GM18909 (cell line): ENCODE data around the gene FRMD5.
"Not testable (repeated sequence)": the region's sequence is repeated elsewhere in the genome, so short reads cannot be mapped to it uniquely, and the experiment has no call there.

ENCODE experiments used
- ATAC-seq: cut with Tn5 transposase; IDR thresholded peaks from one replicate; pipeline ENCODE4 v1.9.1; 2021; ENCODE audit warnings: mild to moderate bottlenecking; ENCODE audit not compliant: unreplicated experiment, poor library complexity

Gene FRMD5

DNA sequence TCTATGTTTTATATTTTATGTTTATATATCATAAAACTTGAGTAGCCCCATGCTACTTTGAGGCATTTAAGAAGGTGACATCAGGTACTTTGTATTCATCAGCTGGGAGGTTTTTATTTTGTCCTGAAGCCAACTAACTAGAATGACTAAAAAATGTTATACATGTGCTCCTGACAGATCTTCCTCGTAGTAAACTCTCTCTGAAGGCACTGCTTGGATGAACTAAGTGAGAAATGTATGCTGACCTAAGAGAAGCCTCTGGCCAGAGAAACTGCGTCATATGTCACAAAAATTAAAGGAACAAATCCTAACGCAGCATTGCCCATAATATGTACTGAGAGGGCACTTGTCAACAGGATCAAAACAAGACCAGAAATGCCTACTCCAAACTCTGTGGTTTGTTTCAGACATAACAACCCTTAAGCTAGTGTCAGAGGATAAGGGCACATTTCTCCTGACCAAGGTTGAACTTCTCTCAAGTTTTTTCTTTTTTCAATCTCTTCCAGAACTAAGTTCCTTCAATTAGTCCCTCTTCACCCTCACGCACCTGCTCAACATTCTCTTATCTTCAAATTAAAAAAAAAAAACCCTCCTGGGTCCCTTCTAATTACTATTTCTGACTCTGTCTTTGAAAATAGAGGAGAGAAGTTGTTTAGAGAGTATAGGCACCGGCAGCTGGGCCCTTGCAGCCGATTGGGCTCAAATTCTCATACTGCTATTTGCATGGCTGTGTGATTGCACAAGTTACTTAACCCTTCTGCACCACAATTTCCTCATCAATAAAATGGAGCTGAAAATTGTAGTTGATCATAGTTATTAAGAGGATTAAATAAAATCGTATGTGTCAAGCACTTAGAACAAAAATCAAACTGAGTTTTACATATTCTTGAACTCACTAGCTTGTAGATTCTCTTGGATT lies 159.0 kb downstream of the FRMD5 start:
- no peak for ATAC-seq

GRCh38 chr15:44034933-44035624 lies 160.0 kb downstream of the FRMD5 start:
- no peak for ATAC-seq

DNA sequence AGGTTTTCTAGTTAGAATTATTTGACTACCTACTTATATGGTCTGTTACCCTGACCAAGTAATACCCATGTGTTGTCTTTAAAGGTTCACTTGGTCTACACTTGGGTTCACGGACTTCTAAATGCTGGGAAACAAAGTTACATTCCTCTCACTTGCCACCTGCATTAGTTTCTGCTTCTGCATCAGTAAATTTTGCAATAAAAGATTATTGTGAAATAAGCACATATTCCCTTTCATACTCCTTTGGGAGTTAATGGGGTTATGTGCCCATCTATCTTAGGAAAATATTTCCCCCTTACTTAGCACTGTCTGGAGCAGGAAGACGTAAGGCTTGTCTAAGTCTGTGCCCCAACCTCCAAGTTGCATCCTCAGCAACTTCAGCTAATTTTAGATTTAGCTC lies 160.7 kb downstream of the FRMD5 start:
- ATAC-seq: no peak

- ATAC-seq: no peak
Measured at GRCh38 chr15:44033894-44034293, 161.2 kb downstream of the FRMD5 start.

GRCh38 chr15:44032820-44033219 lies 162.3 kb downstream of the FRMD5 start:
- ATAC-seq: not testable (repeated sequence)

- no peak for ATAC-seq
Measured at GRCh38 chr15:44029940-44030568, 165.0 kb downstream of the FRMD5 start.

GRCh38 chr15:44029003-44029402 lies 166.1 kb downstream of the FRMD5 start:
- no peak for ATAC-seq

GRCh38 chr15:44028349-44028748 lies 166.7 kb downstream of the FRMD5 start:
- no peak for ATAC-seq

GRCh38 chr15:44024155-44024554 lies 170.9 kb downstream of the FRMD5 start:
- no peak for ATAC-seq

DNA sequence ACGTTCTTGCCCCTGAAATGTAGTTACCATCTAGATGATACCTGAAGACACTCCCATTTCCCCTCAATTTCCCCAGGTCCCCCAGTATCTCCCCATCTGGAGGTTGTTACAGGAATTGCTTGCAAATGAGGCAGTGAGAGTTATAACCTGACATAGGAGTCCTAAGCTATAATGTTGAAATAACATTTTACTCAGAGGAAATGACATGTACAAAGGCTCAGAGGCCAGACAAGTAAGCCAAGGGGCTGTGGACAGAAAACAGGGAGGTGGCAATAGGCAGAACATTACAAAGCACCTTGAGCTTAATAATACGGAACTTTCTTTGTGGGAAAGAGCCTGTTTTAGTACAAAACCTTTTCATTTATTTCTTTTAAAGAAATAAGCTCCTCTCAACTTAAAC lies 171.9 kb downstream of the FRMD5 start:
- ATAC-seq: no peak

GRCh38 chr15:44018151-44018550 lies 176.9 kb downstream of the FRMD5 start:
- ATAC-seq: no peak

GRCh38 chr15:44015545-44016305 lies 179.3 kb downstream of the FRMD5 start:
- ATAC-seq: no peak

GRCh38 chr15:44011238-44011854 lies 183.7 kb downstream of the FRMD5 start:
- no peak for ATAC-seq

- no peak for ATAC-seq
Measured at GRCh38 chr15:44010089-44010488, 185.0 kb downstream of the FRMD5 start.

DNA sequence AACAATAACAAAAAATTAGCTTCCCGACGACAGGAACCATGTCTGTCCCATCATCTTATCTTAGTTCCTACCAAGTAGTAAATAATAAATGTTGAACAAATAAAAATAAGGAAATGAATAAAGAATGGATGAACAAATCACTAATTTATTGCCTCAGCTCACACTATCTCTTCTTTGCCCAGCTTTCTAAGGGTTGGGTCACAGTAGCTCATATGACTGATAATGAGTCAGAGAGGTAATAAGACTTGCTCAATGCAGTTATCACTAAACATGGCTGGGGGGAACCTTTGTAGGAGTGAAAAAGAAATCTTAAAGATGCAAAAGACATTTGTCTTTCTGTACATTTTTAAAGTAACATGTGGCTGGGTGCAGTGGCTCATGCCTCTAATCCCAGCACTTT lies 186.0 kb downstream of the FRMD5 start:
- ATAC-seq: no peak

DNA sequence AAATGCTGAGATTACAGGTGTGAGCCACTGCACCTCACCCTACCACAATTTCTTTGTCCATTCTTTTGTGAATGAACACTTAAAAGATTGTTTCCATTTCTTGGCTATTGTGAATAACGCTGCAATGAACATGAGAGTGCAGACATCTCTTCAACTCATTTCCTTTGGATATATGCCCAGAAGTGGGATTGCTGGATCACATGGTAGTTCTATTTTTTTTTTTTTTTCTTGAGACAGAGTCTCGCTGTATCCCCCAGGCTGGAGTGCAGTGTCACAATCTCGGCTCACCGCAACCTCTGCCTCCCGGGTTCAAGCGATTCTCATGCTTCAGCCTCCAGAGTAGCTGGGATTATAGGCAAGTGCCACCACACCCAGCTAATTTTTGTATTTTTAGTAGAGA lies 194.8 kb downstream of the FRMD5 start:
- not testable (repeated sequence) for ATAC-seq

DNA sequence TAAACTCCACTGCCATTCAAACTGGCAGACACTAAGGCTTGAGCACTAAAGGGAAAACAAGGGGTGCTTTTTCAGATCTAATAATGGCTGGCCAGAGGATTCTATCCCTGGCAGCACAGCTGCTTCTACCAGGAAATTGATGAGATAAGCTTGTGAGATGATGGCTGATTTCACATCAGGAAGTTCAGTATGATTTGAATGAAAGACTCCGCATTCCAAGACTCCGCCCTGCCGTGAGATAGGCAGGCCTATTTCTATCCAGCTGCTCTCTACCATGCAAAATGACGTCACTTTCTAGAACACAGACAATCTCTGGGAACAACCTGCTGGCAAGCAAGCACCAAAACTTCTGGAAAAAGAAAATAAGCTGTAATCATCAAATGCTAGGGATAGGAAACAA lies 196.5 kb downstream of the FRMD5 start:
- no peak for ATAC-seq

- no peak for ATAC-seq
Measured at GRCh38 chr15:43991206-43991605, 203.9 kb downstream of the FRMD5 start.

DNA sequence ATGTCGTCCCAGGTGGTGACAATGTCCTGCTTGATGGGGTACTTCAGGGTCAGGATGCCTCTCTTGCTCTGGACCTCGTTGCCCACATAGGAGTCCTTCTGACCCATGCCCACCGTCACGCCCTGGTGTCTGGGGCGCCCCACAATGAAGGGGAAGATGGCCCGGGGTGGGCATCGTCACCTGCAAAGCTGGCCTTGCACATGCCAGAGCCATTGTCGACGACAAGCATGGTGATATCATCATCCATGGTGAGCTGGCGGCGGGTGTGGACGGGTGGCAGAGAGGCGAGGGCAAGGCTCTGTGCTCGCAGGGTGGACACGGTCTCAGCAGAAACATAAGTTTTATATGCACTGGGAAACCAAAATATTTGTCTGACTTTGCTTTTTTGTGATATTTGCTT lies 205.1 kb downstream of the FRMD5 start:
- no peak for ATAC-seq

GRCh38 chr15:43988900-43989299 lies 206.2 kb downstream of the FRMD5 start:
- no peak for ATAC-seq
